C4-2B (cell line): ENCODE measurements around the gene SYT2.

Experiments used
- ZFX ChIP-seq: fragments of 450-650 bp; IDR thresholded peaks from 2 replicates; pipeline ENCODE4 v1.6.1; 2017
- TF ChIP-seq, protein P1 (sequence below): fragments of 450-650 bp; conservative IDR thresholded peaks from 2 replicates; pipeline ENCODE4 v1.5.1; 2017; ENCODE audit warnings: mild to moderate bottlenecking

DNA sequence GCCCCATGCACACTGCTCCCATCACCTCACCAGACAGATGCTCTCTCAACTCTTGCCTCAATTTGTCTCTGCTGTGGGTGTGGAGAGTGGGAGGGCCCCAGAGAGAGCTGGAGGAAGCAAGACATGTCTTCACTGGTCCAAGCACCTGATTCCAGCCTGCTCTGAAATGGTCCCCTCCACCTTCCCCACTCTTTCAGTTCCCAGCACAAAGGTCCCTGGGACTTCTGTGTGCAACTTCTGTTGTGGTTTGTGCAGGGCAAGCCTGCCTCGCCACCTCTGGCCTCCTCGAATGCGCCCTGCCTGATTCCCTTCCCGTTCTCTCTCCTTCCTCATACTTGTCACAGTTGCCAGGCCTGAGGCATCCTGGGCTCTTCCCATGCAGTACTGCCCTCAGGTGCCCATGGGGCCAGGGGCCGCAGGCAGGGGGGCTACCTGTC is 119.3 kb downstream of the SYT2 start:
- TF ChIP-seq, protein P1, sequence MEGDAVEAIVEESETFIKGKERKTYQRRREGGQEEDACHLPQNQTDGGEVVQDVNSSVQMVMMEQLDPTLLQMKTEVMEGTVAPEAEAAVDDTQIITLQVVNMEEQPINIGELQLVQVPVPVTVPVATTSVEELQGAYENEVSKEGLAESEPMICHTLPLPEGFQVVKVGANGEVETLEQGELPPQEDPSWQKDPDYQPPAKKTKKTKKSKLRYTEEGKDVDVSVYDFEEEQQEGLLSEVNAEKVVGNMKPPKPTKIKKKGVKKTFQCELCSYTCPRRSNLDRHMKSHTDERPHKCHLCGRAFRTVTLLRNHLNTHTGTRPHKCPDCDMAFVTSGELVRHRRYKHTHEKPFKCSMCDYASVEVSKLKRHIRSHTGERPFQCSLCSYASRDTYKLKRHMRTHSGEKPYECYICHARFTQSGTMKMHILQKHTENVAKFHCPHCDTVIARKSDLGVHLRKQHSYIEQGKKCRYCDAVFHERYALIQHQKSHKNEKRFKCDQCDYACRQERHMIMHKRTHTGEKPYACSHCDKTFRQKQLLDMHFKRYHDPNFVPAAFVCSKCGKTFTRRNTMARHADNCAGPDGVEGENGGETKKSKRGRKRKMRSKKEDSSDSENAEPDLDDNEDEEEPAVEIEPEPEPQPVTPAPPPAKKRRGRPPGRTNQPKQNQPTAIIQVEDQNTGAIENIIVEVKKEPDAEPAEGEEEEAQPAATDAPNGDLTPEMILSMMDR: no peak
- no peak for TF ChIP-seq ZFX
